H9 (cell line): ENCODE results near the gene NRXN2. TPM values are rescaled to one million over a fixed set of nuclear protein-coding genes. Genes with fewer than 3 reads are reported as not detected.

Source experiments
- DNase-seq: peaks from one replicate; pipeline ENCODE4 v3.0.0-alpha.2; 2017
- H2AFZ ChIP-seq: one replicate; pipeline ENCODE4 v1.6.1; 2013; ENCODE audit warnings: mild to moderate bottlenecking, low read length, control low read depth, moderate library complexity
- H2AK5ac ChIP-seq: 2 replicates; pipeline ENCODE4 v1.6.1; 2013; ENCODE audit warnings: low read length, control low read depth, mixed read lengths; ENCODE audit not compliant: insufficient read length
- H2BK120ac ChIP-seq: one replicate; pipeline ENCODE4 v1.6.1; 2013; ENCODE audit warnings: low read depth, mild to moderate bottlenecking, low read length, control low read depth, inconsistent platforms; ENCODE audit not compliant: poor library complexity, severe bottlenecking
- H2BK12ac ChIP-seq: 2 replicates; pipeline ENCODE4 v1.6.1; 2013; ENCODE audit warnings: low read length, control low read depth, mixed read lengths, low read depth; ENCODE audit not compliant: insufficient read length
- H2BK15ac ChIP-seq: 2 replicates; pipeline ENCODE4 v1.6.1; 2013; ENCODE audit warnings: low read depth, low read length, control low read depth
- H2BK20ac ChIP-seq: one replicate; pipeline ENCODE4 v1.6.1; 2013; ENCODE audit warnings: low read depth, mild to moderate bottlenecking, low read length, control low read depth, inconsistent platforms; ENCODE audit not compliant: poor library complexity, severe bottlenecking
- H2BK5ac ChIP-seq: 2 replicates; pipeline ENCODE4 v1.6.1; 2013; ENCODE audit warnings: low read length, control low read depth, mixed read lengths; ENCODE audit not compliant: insufficient read length
- H3K14ac ChIP-seq: 2 replicates; pipeline ENCODE4 v1.6.1; 2013; ENCODE audit warnings: low read length, control low read depth; ENCODE audit not compliant: insufficient read depth
- H3K18ac ChIP-seq: 2 replicates; pipeline ENCODE4 v1.6.1; 2013; ENCODE audit warnings: low read depth, mild to moderate bottlenecking, mixed read lengths, low read length, control low read depth; ENCODE audit not compliant: insufficient read length
- H3K23ac ChIP-seq: 2 replicates; pipeline ENCODE4 v1.6.1; 2013; ENCODE audit warnings: low read length, control low read depth, mixed read lengths, low read depth; ENCODE audit not compliant: insufficient read length
- H3K23me2 ChIP-seq: 2 replicates; pipeline ENCODE4 v1.6.1; 2013; ENCODE audit warnings: low read depth, mild to moderate bottlenecking, mixed read lengths, low read length, control low read depth; ENCODE audit not compliant: insufficient read length, poor library complexity, severe bottlenecking
- H3K27ac ChIP-seq: 2 replicates; pipeline ENCODE4 v1.5.1; 2013; ENCODE audit warnings: low read length, control low read depth, mixed read lengths, low read depth; ENCODE audit not compliant: insufficient read length
- H3K27me3 ChIP-seq: 2 replicates; pipeline ENCODE4 v1.6.1; 2013; ENCODE audit warnings: low read length, control low read depth, inconsistent platforms; ENCODE audit not compliant: insufficient read depth
- H3K4ac ChIP-seq: 2 replicates; pipeline ENCODE4 v1.6.1; 2013; ENCODE audit warnings: low read depth, mild to moderate bottlenecking, control low read depth, inconsistent platforms, low read length, moderate library complexity
- H3K4me1 ChIP-seq: 2 replicates; pipeline ENCODE4 v1.6.1; 2013; ENCODE audit warnings: low read length, control low read depth, inconsistent platforms; ENCODE audit not compliant: insufficient read depth
- H3K4me2 ChIP-seq: 2 replicates; pipeline ENCODE4 v1.6.1; 2013; ENCODE audit warnings: low read length, control low read depth, mixed read lengths; ENCODE audit not compliant: insufficient read length, insufficient read depth
- H3K56ac ChIP-seq: 2 replicates; pipeline ENCODE4 v1.6.1; 2013; ENCODE audit warnings: low read depth, mild to moderate bottlenecking, mixed read lengths, low read length, control low read depth; ENCODE audit not compliant: insufficient read length
- H3K79me1 ChIP-seq: 2 replicates; pipeline ENCODE4 v1.6.1; 2013; ENCODE audit warnings: low read depth, mild to moderate bottlenecking, moderate library complexity, low read length, control low read depth, inconsistent platforms; ENCODE audit not compliant: insufficient read depth, poor library complexity, severe bottlenecking
- H3K79me2 ChIP-seq: 2 replicates; pipeline ENCODE4 v1.6.1; 2013; ENCODE audit warnings: low read length, control low read depth, inconsistent platforms; ENCODE audit not compliant: insufficient read depth
- H3K9ac ChIP-seq: 2 replicates; pipeline ENCODE4 v1.6.1; 2013; ENCODE audit warnings: low read length, control low read depth, mixed read lengths; ENCODE audit not compliant: insufficient read length; ENCODE audit errors: extremely low read depth
- H3K9me3 ChIP-seq: one replicate; pipeline ENCODE4 v1.6.1; 2013; ENCODE audit warnings: low read depth, low read length, inconsistent platforms; ENCODE audit not compliant: control insufficient read depth
- H3T11ph ChIP-seq: one replicate; pipeline ENCODE4 v1.6.1; 2013; ENCODE audit warnings: mild to moderate bottlenecking, low read length, control low read depth, inconsistent platforms
- H4K20me1 ChIP-seq: one replicate; pipeline ENCODE4 v1.6.1; 2013; ENCODE audit not compliant: control insufficient read depth, insufficient read length, insufficient read depth
- H4K5ac ChIP-seq: 2 replicates; pipeline ENCODE4 v1.6.1; 2013; ENCODE audit warnings: low read depth, mild to moderate bottlenecking, mixed read lengths, low read length, control low read depth; ENCODE audit not compliant: insufficient read length
- H4K8ac ChIP-seq: replicated peaks from 2 replicates; pipeline ENCODE4 v1.6.1; 2013; ENCODE audit warnings: low read length, control low read depth, mixed read lengths, low read depth; ENCODE audit not compliant: insufficient read length
- H4K91ac ChIP-seq: 2 replicates; pipeline ENCODE4 v1.6.1; 2013; ENCODE audit warnings: low read depth, mild to moderate bottlenecking, moderate library complexity, mixed read lengths, low read length, control low read depth; ENCODE audit not compliant: insufficient read length
- H3K27ac Mint-ChIP-seq, 3 experiments: 2 replicates in 2 of 3; 3 replicates in 1 of 3; pipeline ENCODE4 v1.8.0; 2020 to 2021; ENCODE audit warnings: mixed read lengths in 3 of 3, mild to moderate bottlenecking in 1 of 3, moderate library complexity in 1 of 3
- H3K27me3 Mint-ChIP-seq: 2 replicates; pipeline ENCODE4 v1.8.0; 2021; ENCODE audit warnings: low read depth, mild to moderate bottlenecking, moderate library complexity, mixed read lengths
- H3K36me3 Mint-ChIP-seq, 3 experiments: 2 replicates in 2 of 3; 3 replicates in 1 of 3; pipeline ENCODE4 v1.8.0; 2020 to 2021; ENCODE audit warnings: low read depth in 3 of 3, mixed read lengths in 3 of 3; ENCODE audit not compliant: insufficient read depth in 1 of 3
- H3K4me1 Mint-ChIP-seq, 2 experiments: 2 replicates each; pipeline ENCODE4 v1.8.0; 2020; ENCODE audit warnings: mixed read lengths in 2 of 2
- H3K4me3 Mint-ChIP-seq, 2 experiments: 2 replicates in 1 of 2; 3 replicates in 1 of 2; pipeline ENCODE4 v1.8.0; 2020 to 2021; ENCODE audit warnings: mild to moderate bottlenecking in 2 of 2, mixed read lengths in 2 of 2, moderate library complexity in 1 of 2
- H3K9me3 Mint-ChIP-seq, 2 experiments: 2 replicates in 1 of 2; 3 replicates in 1 of 2; pipeline ENCODE4 v1.8.0; 2020; ENCODE audit warnings: mild to moderate bottlenecking in 2 of 2, mixed read lengths in 2 of 2, moderate library complexity in 1 of 2
- WGBS: extraction: QIAGEN DNeasy Blood & Tissue Kit; methylation state at CpG from one replicate; pipeline ENCODE4 v1.1.7; 2013; ENCODE audit warnings: missing lambda C conversion rate, low lambda C conversion rate, mixed read lengths; ENCODE audit not compliant: insufficient read length; ENCODE audit errors: extremely low coverage; 5-methylcytosine and 5-hydroxymethylcytosine counted together
- total RNA-seq: library from RNA; stranded (reverse); gene quantifications from 2 replicates; pipeline ENCODE4 v1.2.1, GENCODE V29; 2021
- TF ChIP-seq, protein P1 (sequence below): fragments of 200-600 bp; sonication (generic); conservative IDR thresholded peaks from 3 replicates; pipeline ENCODE4 v1.8.0; 2021; ENCODE audit warnings: antibody characterized with exemption, mild to moderate bottlenecking

The NRXN2 gene
- total RNA-seq, 1 experiment from 2014 or later = 3.9 TPM

DNA sequence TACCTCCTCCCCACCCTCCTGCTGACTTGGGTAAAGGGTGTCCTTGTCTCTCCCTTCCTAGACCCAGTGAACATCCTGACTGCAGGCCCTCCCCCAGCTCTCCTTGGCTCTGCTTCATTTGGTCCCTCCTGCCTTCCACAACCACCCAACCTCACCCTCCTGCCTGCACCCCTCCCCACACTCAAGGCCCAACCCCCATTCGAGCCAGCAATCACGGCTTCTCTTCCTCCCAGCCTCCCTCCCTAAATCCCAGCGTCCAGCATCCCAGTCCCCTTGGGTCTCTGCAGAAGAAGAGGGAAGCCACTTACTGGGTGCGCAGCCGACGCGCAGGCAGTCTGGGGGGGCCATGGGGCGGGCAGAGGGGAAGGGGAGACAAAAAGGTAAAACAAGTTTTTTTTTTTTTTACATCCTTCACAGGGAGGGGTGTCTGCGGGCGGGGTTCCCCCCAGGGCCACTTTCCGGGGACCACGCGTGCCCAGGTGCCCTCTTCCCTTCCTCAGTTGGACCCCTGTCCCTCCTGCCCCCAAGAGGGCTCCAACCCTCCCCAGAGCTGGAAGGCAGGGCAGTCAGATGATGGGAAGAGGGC lies 69.5 kb downstream of the NRXN2 start:
- Histone ChIP-seq H2BK12ac (no peak overlapping the region), H3K79me2 (no peaks in the 10 kb centered on the region), H4K20me1 (no peaks in the 10 kb centered on the region), H3K9me3 (no peaks in the 10 kb centered on the region), H3K4me2 (peak overlapping the region; percentile 30), H3K27ac (no peak overlapping the region), H3K4me1 (no peaks in the 10 kb centered on the region), H2BK15ac (no peak overlapping the region), H4K5ac (no peak overlapping the region), H2BK5ac (no peak overlapping the region), H4K91ac (no peak overlapping the region), H2BK120ac (no peak overlapping the region), H2BK20ac (no peak overlapping the region), H4K8ac (no peak overlapping the region), H3K27me3 (no peaks in the 10 kb centered on the region; the same call in 1 of the 2 replicates), H3K56ac (no peak overlapping the region), H3K23ac (no peak overlapping the region), H2AFZ (no peak overlapping the region), H3K23me2 (peaks cover 3% of the 10 kb centered on the region), H3K18ac (no peak overlapping the region), H2AK5ac (no peak overlapping the region), H3K4ac (no peak overlapping the region), H3K14ac (no peak overlapping the region), H3K9ac (no peak overlapping the region), H3K79me1 (no peaks in the 10 kb centered on the region), H3T11ph (no peak overlapping the region)
- no peak for DNase-seq
- TF ChIP-seq, protein P1, sequence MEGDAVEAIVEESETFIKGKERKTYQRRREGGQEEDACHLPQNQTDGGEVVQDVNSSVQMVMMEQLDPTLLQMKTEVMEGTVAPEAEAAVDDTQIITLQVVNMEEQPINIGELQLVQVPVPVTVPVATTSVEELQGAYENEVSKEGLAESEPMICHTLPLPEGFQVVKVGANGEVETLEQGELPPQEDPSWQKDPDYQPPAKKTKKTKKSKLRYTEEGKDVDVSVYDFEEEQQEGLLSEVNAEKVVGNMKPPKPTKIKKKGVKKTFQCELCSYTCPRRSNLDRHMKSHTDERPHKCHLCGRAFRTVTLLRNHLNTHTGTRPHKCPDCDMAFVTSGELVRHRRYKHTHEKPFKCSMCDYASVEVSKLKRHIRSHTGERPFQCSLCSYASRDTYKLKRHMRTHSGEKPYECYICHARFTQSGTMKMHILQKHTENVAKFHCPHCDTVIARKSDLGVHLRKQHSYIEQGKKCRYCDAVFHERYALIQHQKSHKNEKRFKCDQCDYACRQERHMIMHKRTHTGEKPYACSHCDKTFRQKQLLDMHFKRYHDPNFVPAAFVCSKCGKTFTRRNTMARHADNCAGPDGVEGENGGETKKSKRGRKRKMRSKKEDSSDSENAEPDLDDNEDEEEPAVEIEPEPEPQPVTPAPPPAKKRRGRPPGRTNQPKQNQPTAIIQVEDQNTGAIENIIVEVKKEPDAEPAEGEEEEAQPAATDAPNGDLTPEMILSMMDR = no peak
- no peaks in the 10 kb centered on the region; a peak in 1 of 7 replicates for H3K36me3 Mint-ChIP-seq
- H3K27me3 Mint-ChIP-seq = peaks cover 24% of the 10 kb centered on the region
- WGBS = no CpG with 5 or more reads among the region's 13 CpGs
- no peak overlapping the region; a peak in 1 of 7 replicates for H3K27ac Mint-ChIP-seq
- H3K4me3 Mint-ChIP-seq = peak overlapping the region in 1 of 2 experiments; percentile 50; a peak in 2 of 5 replicates
- H3K9me3 Mint-ChIP-seq = no peaks in the 10 kb centered on the region
- peaks cover 8 to 38% of the 10 kb centered on the region in 2 experiments for H3K4me1 Mint-ChIP-seq
